Thyroid gland (tissue), 4 donors: ENCODE results near the gene LRRC4C. TPM values are rescaled to one million over a fixed set of nuclear protein-coding genes. Genes with fewer than 3 reads are reported as not detected.
"Not testable (repeated sequence)": the region's sequence is repeated elsewhere in the genome, so short reads cannot be mapped to it uniquely, and the experiment has no call there.

Source experiments
- DNase-seq, 2 donors: peaks; one replicate each; pipeline ENCODE4 v3.0.0-alpha.2; 2019
- H3K27ac ChIP-seq, 3 donors: fragments of 200-600 bp; sonication (generic); 1 replicate in 2 of 3; 2 replicates in 1 of 3; pipeline ENCODE4 v1.5.1; 2016 to 2019; ENCODE audit warnings: mild to moderate bottlenecking in 1 of 3, moderate library complexity in 1 of 3
- H3K27me3 ChIP-seq: fragments of 200-600 bp; sonication (generic); one replicate; pipeline ENCODE4 v1.5.1; 2019
- H3K36me3 ChIP-seq, 2 donors: fragments of 200-600 bp; sonication (generic); one replicate each; pipeline ENCODE4 v1.5.1; 2016 to 2019
- H3K4me1 ChIP-seq, 2 donors: fragments of 200-600 bp; sonication (generic); one replicate each; pipeline ENCODE4 v1.5.1; 2017 to 2019
- H3K4me3 ChIP-seq, 3 donors: fragments of 200-600 bp; sonication (generic); replicated peaks in 1 of 3; 1 replicate in 2 of 3; 2 replicates in 1 of 3; pipeline ENCODE4 v1.5.1; 2016; ENCODE audit warnings: mild to moderate bottlenecking in 1 of 3
- H3K9me3 ChIP-seq: fragments of 200-600 bp; sonication (generic); one replicate; pipeline ENCODE4 v1.5.1; 2017
- POLR2A ChIP-seq, 2 donors: fragments of 450-650 bp; IDR thresholded peaks; one replicate each; pipeline ENCODE4 v1.6.1; 2017; ENCODE audit warnings: antibody characterized with exemption in 2 of 2, mild to moderate bottlenecking in 2 of 2, moderate library complexity in 1 of 2
- WGBS, 2 donors: methylation state at CpG; one replicate each; pipeline ENCODE4 v1.1.5; 2017; 5-methylcytosine and 5-hydroxymethylcytosine counted together
- intact Hi-C: fragments of 100-400 bp; cut with DNase I; formaldehyde crosslinking; loops from one replicate; pipeline ENCODE4 v1.15.1; 2023
- total RNA-seq, 4 donors: library from RNA; depleted of rRNA; stranded (reverse); fragments of >200 nt; gene quantifications; one replicate each; pipeline ENCODE4 v1.2.3, GENCODE V29; 2016
- TF ChIP-seq, protein P1 (sequence below), 6 experiments: fragments of 200-600 bp in 3 of 6; fragments of 450-650 bp in 3 of 6; sonication (generic) in 3 of 6; IDR thresholded peaks; one replicate each; pipeline ENCODE4 v1.5.1; 2016 to 2019; ENCODE audit warnings: antibody characterized with exemption in 6 of 6, mild to moderate bottlenecking in 2 of 6, inconsistent platforms in 1 of 6, moderate library complexity in 1 of 6

Gene LRRC4C
- total RNA-seq, 4 donors from 2014 or later = 4.6 to 13.9 (median 7.8) TPM

DNA sequence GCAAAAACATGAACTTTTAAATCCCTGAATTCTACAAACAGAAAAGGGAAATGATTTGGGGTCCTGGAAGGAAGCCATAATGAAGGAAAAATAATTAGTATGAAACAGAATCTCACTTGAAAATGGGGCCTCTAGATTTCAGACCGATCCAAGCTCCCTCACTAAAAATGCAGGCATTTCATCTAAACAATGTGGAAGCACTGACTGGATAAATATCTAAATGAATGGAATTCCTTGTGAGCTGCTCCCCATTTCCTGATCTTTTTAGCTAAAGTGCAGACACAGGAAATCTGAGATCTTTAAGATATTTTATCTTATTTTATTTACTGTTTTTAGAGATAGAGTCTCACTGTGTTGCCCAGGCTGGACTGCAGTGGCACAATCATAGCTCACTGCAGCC, 1255.8 kb downstream of the LRRC4C start:
- intact Hi-C loops = no loop called here
- Histone ChIP-seq H3K9me3 (no peaks in the 10 kb centered on the region), H3K27ac (no peak overlapping the region), H3K4me3 (no peak overlapping the region), H3K36me3 (no peaks in the 10 kb centered on the region), H3K27me3 (no peaks in the 10 kb centered on the region), H3K4me1 (no peaks in the 10 kb centered on the region)
- 47 to 48% methylated on average over 1 of the region's 1 CpG for WGBS, 2 donors
- DNase-seq = no peak
- TF ChIP-seq, protein P1, sequence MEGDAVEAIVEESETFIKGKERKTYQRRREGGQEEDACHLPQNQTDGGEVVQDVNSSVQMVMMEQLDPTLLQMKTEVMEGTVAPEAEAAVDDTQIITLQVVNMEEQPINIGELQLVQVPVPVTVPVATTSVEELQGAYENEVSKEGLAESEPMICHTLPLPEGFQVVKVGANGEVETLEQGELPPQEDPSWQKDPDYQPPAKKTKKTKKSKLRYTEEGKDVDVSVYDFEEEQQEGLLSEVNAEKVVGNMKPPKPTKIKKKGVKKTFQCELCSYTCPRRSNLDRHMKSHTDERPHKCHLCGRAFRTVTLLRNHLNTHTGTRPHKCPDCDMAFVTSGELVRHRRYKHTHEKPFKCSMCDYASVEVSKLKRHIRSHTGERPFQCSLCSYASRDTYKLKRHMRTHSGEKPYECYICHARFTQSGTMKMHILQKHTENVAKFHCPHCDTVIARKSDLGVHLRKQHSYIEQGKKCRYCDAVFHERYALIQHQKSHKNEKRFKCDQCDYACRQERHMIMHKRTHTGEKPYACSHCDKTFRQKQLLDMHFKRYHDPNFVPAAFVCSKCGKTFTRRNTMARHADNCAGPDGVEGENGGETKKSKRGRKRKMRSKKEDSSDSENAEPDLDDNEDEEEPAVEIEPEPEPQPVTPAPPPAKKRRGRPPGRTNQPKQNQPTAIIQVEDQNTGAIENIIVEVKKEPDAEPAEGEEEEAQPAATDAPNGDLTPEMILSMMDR (IDR thresholded peaks at IDR 0.05) = no peak
- no peak for TF ChIP-seq POLR2A (IDR thresholded peaks at IDR 0.05)

DNA sequence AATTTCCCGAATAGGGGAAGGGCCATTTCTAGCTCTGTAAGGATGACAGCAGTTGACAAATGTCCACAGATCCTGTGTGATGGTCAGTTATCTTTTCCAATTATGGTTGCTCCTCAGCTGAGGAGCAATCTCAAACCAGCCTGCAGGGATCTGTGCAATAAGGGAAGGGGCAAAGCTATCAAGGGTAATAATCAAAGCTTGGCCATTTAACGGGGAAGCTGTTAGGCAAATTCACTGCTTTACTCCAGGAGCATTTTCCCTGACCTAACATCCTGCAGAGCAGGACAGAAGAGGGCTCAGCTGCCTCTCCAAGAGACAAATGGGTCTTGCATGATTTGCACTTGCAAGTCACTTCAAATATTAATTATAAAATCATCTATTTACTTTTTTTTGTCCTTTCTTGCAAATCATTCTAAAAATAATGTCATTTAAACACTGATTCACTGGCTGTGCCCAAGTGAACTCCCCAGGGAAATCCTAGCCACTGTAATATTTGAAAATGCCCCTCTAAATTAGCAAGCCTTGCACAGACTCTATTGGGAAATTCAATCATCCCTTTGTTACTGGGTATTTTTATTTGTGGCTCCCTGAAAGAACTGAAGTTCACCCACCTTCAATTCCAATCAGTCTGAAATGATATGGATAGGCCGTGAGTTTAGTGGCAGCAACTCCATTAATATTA, 1256.7 kb downstream of the LRRC4C start:
- no peak overlapping the region for H3K27ac ChIP-seq
- 59% methylated on average over 3 of the region's 3 CpGs for WGBS, 2 donors
- TF ChIP-seq POLR2A (IDR thresholded peaks at IDR 0.05) = no peak
- TF ChIP-seq, protein P1 (IDR thresholded peaks at IDR 0.05) = no peak

DNA sequence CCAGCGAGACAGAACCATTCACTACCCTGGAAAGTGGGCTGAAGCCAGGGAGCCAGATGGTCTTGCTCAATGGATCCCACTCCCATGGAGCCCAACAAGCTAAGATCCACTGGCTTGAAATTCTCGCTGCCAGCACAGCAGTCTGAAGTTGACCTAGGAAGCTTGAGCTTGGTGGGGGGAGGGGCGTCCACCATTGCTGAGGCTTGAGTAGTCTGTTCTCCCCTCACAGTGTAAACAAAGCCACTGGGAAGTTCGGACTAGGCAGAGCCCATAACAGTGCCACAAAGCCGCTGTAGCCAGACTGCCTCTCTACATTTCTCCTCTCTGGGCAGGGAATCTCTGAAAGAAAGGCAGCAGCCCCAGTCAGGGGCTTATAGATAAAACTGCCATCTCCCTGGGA, 1266.9 kb downstream of the LRRC4C start:
- intact Hi-C loops, H3K9me3 ChIP-seq, DNase-seq, H3K4me3 ChIP-seq, H3K27me3 ChIP-seq, H3K4me1 ChIP-seq, H3K36me3 ChIP-seq, H3K27ac ChIP-seq: not testable (repeated sequence)
- 62 to 85% methylated on average over 3 to 4 of the region's 5 CpGs for WGBS, 2 donors

More for the DNA sequence above, 1256.7 kb downstream of the LRRC4C start:
- no peaks in the 10 kb centered on the region for H3K9me3 ChIP-seq
- intact Hi-C loops = no loop called here
- H3K36me3 ChIP-seq = no peaks in the 10 kb centered on the region
- no peaks in the 10 kb centered on the region for H3K27me3 ChIP-seq
- no peak overlapping the region for H3K4me3 ChIP-seq
- H3K4me1 ChIP-seq = no peaks in the 10 kb centered on the region
- no peak for DNase-seq

DNA sequence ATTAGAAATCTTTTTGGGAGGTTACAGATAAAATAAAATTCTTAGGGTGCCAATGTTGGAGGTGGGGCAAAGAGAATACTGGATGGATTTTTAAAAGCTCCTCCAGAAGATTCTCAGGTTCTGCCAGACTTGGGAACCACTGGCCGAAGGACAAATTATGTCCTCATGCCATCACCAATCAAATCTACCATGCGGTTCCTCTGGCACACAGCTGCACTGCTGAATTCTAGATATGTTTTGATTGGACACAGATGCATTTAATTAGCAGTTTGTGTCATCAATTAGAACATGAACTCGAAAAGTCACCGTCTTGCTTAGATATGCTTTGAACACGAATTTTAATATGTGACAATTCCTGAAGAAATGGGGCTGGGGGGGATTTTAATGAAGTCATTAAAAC, 1269.2 kb downstream of the LRRC4C start:
- Histone ChIP-seq H3K36me3 (no peaks in the 10 kb centered on the region), H3K9me3 (no peaks in the 10 kb centered on the region), H3K4me3 (no peak overlapping the region), H3K4me1 (no peaks in the 10 kb centered on the region), H3K27ac (no peak overlapping the region), H3K27me3 (no peaks in the 10 kb centered on the region)
- DNase-seq = no peak
- intact Hi-C loops = no loop called here
- no peak for TF ChIP-seq POLR2A (IDR thresholded peaks at IDR 0.05)
- TF ChIP-seq, protein P1 (IDR thresholded peaks at IDR 0.05) = no peak
- 75 to 84% methylated on average over 5 of the region's 5 CpGs for WGBS, 2 donors

DNA sequence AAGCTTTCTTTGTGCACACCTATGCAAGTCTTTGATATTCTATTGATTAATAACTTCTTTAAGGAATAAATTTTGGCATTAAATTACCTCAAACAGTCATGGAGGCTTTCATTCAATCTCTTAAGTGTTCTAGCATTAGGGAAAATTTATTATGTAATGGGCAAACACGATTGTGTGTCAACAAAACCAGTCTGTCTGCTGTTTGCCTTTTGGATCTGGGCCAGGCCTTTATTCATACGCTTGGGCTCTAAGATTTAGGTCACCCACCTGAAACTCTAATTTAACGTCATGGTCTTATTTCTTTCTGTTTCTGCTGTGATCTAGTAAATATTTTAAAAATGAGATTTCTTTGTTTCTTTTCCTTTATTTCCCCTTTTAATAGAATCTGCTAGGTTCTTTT, 1270.6 kb downstream of the LRRC4C start:
- H3K9me3 ChIP-seq = no peaks in the 10 kb centered on the region
- DNase-seq = peak in 1 of 2 donors; percentile 16
- H3K36me3 ChIP-seq = no peaks in the 10 kb centered on the region
- WGBS, 2 donors = 54 to 57% methylated on average over 3 of the region's 3 CpGs
- no peak overlapping the region for H3K27ac ChIP-seq
- no peaks in the 10 kb centered on the region for H3K4me1 ChIP-seq
- TF ChIP-seq POLR2A (IDR thresholded peaks at IDR 0.05) = no peak
- TF ChIP-seq, protein P1 (IDR thresholded peaks at IDR 0.05) = no peak
- H3K4me3 ChIP-seq = no peak overlapping the region
- intact Hi-C loops = no loop called here
- no peaks in the 10 kb centered on the region for H3K27me3 ChIP-seq
